Effector CD4-positive, alpha-beta T cell (primary cell): ENCODE measurements around the gene ZNF143.
"Not testable (repeated sequence)": the region's sequence is repeated elsewhere in the genome, so short reads cannot be mapped to it uniquely, and the experiment has no call there.

Experiments
- DNase-seq: peaks from one replicate; pipeline ENCODE4 v3.0.0-alpha.2; 2020
- total RNA-seq: gene quantifications from one replicate; lab custom pipeline; 2026; lab: John Stamatoyannopoulos, UW

The ZNF143 gene
- 31.5 reads per million, percentile 57 among the genes with 10 or more reads in this experiment for total RNA-seq

DNA sequence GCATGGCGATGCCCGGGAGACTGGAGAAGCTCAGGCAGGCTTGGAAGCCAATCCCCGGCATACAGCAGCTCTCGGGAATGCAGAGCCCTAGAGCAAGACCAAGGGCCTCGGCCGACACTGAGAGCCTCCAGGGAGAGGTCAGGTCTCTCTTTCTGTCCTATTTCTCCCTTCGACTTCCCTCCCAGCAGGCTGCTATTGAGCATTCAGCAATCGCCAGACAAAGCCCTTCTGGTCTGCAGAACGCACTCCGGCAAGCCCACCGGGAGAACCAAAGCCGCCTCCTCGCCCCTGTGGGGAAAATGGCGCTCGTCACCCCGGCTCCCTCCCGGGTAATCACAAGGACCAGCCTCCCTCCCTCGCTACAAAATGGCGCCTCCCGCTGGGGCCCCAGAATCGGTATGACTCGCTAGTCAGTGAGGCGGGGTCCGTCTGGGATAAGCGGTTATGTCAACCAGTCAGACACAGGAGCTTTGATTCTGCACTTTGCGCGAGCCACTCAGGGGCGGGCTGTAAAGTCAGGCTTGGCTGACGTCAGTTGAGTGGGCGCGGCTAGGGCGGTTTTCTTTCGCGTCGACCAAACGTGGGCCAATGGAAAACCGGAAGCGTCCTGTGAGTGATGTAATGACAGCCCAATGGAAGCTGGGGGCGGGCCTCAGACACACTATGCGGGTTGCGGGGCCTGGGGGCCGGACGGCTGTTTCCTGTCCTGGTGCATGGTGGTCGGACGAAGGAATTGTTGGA, at the start of gene ZNF143:
TSS of gene ZNF143 (plus strand) at position 691 of the 741 bp plus-strand sequence. CDS start 10,297 bp downstream, outside the sequence.
- peak; percentile 100 for DNase-seq

DNA sequence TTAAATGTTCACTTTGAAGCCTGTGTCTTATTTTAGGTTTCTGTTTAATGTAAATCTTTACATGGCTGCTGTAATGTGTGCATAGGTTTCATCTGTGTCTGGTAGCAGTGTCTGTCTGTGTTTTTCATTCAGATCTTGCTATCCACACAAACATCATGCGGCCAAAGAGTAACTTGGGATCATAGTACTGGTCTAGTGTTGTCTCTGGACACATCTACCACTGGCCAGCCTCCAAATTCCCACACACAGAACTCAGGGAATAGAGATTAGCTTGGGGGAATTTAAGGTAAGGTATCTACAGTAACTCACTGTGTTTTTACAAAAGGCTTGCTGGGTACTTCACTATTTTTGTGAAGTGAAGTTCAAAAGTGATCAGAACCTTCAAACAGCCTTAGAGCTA, 32.1 kb upstream of the ZNF143 start:
- no peak for DNase-seq

DNA sequence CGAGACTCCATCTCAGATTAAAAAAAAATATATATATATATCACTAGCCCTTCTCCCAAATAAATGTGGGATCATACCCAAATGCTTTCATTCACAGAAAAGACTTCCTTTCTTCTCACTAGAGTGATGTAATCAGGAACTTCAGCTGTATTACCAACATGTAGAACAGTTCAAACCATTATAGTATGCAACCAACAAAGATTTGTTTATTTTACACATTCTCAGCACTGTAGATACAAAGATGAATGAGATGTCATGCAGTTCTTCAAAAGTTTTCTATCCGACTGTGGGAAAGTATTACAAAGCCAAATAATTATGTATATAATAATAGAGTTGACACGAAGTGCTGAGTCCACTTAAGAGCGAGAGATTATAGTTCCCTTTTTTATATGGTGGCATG, 22.2 kb upstream of the ZNF143 start:
- DNase-seq = no peak

DNA sequence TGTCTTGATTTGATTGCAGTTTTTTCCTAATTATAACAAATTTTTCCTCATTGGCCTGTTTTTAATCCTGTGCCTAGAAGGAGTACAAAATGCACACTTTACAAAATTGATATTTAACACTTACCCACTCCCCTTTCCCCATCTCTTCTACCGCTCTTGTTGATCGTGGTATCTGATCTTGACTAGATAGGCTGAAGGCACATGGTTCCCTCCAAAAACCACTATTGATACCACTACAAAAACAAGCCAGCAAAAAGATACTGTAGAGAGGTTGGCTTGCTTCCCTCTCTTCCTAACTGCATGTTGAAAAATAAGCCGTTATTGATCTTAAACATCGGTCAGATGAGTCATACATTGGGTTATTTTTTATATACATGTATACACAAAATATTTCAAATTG, 14.6 kb upstream of the ZNF143 start:
- DNase-seq = no peak

DNA sequence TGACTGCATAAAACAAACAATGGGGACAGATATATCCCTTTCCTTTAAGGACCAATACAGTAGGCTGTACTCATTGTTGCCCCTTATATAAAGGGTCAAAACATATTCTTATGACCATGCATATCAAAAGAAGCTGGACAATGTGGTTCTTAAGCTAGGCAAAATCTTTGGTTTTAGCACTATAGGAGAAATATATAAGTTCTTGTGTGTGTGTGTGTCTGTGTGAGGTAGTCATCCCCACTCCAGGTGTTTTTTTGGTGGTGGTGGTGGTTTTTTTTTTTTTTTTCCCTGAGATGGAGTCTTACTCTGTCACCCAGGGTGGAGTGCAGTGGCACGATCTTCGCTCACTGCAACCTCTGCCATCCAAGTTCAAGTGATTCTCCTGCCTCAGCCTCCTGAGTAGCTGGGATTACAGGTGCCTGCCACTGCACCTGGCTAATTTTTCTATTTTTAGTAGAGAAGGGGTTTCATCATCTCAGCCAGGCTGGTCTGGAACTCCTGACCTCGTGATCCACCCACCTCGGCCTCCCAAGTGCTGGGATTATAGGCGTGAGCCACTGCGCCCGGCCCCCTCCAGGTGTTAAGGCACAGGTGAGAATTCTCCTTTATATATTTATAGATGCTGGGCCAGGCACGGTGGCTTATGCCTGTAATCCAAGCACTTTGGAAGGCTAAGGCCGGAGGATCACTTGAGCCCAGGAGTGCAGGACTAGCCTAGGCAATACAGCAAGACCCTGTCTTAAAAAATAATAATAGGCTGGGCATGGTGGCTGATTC, 12.0 kb upstream of the ZNF143 start:
- no peak for DNase-seq

DNA sequence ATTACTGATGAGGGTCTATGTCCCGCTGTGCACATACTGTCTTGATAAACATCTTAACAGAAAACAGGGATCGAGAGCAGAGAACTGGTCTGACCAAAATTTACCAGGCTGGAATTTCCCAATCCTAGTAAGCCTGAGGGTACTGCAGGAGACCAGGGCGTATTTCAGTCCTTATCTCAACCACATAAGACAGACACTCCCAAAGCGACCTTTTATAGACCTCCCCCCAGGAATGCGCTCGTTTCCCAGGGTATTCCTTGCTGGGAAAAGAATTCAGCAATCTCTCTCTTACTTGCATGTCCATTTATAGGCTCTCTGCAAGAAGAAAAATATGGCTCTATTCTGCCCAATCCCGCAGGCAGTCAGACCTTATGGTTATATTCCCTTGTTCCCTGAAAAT, 8.8 kb upstream of the ZNF143 start:
- DNase-seq = not testable (repeated sequence)

DNA sequence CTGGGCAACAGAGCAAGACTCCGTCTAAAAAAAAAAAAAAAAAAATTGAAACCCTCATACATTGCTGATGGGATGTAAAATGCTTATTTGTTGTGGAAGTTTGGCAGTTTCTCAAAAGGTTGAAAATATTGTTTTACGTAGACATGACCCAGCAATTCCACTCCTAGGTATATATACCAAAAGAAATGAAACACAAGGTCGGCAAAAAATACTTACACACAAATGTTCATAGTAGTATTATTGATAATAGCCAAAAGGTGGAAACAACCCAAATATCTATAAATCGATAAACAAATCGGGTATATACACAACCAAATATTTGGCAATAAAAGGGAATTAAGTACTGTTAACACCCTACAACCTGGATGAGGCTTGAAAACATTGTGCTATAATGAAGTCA, 5.1 kb upstream of the ZNF143 start:
- DNase-seq = no peak

DNA sequence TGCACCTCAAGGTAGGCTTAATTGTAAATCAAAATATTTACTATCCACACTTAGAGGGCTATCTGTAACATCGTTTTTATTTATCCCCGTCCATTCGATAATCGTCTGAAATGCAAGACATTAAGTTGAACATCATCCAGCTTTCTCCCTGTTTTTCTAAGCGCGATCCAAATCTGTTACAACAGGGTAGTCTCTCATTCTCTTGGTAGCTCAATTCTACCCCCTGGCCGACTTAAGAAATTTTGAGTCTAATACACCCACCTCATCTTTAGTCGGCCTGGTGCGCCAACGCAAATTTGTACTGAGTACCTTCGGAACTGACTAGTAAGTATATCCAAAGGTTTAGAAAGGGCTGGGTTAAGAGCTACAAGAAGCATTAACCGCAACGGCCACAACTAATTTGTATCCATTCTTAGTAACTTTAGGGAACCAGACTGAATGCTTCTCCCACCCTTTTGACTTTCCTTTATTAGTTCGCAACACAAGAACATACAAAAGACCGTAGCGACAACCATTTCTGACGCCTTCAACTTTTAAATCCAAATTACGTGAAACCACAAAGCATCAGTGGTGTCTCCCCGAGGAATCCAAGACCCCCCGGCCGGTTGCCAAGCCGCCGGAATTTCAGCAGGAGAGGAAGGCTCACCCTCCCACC, 1.0 kb upstream of the ZNF143 start:
- DNase-seq = peak; percentile 5

DNA sequence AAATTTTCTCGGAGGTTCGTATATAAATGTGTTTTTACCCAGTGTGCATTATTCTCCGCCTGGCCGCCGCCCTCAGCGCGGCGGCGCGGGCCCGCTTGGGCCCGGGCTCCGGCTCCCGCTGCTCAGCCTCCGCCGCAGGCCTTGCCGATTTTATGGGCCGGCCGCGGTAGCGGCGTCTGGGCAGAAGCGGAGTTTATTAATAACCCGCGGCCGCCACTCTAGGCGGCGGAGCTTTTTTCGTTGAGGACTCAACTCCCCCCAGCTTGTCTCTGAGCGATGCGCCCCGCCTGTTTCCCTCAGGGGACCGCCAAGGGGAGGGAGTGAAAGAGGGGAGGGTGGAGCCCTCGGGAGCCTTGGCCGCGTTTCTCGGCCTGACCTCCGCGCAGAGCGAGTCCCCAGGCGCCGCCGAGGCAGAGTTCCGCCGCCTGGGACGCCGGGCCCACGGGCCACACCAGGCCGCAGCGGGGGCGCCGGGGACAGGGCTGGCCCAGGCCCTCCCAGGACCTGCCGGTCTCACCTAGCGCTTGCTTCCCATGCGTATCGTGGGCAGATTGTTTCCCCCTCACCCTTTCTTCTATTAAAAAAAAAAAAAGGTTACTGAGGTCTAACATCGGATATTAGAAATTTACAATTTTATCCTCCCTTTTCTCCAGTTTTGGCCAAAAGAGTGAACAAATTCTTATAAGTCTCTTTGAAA, 399 bp downstream of the ZNF143 start:
- peak; percentile 67 for DNase-seq

DNA sequence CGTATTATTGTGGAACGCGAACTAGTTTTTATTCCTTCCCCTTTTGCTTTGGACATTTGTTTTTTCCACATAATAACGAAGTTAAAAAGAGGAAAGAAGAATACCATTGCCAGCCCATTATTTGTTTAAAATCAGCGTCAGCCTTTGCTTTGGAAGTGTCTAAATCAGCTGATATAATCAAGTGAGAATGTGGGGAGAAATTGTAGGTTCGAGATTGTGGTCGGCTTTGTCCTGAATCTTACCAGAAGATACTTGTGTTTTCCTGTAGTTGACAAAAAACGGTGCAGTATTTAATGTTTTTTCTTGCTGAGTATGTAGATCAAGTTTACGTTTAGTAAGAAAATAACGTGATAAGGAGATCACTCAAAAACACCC, 935 bp downstream of the ZNF143 start:
- DNase-seq = no peak

DNA sequence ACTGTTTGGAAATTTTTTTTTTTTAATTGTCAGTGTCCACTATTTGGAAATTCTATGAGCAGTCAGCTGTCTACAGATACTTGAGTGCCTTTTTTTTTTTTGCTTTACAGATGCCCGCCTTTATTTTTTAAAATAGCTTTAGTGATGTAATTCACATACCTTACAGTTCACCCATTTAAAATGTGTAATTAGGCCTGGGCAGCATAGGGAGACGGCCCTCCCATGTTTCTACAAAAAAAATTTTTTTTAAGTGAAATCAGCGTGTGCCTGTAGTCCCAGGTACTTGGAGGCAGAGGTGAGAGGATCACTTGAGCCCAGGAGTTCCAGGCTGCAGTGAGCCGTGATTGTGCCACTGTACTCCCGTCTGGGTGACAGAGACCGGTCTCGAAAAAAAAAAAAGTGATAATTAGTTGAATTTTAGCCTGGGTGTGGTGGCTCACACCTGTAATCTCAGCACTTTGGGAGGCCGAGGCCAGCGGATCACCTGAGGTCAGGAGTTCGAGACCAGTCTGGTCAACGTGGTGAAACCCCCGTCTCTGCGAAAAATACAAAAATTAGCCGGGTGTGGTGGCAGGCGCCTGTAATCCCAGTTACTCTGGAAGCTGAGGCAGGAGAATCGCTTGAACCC, 1.5 kb downstream of the ZNF143 start:
- DNase-seq = no peak

DNA sequence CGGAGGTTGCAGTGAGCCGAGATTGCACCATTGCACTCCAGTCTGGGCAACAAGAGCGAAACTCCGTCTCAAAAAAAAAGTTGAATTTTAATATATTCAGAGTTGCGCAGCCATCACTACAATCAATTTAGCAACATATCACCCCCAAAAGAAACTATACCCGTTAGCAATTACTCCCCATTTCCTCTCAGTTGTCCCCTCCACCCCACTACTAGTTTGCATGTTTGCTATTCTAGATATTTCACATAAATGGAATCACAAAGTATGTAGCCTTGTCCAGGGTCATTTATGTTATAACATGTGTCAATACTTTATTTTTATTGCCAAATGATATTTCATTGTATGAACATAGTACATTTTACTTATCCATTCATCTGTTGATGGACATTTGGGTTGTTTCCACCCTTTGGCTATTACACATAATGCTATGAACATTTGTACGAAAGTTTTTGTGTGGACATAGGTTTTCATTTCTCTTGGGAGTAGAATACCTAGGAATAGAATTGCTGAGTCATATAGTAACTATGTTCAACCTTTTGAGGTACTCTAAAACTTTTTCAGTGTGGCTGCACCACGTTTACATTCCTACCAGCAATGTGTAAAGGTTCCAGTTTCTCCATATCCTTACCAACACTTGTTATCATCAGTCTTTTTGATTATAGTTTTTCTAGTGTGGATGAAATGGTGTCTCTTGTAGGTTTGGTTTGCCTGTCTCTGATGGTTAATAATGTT, 2.2 kb downstream of the ZNF143 start:
- no peak for DNase-seq

DNA sequence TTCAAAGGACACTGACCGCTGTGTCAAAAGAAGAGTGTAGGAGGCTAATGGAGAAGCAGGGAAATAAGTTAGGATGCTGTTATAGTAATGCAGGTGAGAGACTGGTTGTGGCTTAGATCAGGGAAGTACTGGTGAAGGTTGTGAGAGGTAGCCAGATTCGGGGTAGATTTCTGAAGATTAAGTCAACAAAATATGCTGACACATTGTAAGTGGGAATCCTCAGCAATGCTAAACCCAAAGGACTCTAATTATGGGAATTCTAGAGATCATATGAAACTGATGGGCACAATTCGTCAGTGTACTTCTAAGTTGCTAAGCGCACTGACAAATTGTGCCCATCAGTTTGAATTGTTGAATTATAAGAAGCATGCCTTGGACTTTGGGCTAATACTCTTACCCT, 10.0 kb downstream of the ZNF143 start:
- DNase-seq = no peak

DNA sequence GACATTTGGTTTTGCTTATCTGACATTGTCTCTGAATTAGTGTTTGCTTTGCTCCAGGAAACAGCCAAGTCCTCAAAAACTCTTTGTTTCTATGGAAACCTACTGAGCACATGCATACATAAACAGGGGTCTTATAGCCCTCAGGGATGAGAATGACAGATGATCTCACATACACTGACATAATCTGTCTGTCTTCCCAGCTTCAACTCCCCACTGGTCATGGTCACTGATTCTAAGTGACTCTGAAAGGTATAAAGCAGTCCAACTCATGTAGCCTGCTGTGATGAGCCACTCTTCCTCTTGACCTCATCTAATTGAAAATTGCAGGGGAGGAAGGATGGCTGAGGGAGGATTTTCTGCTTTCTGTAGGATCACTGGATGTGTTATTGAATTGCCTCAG, 12.6 kb downstream of the ZNF143 start:
- DNase-seq = no peak

DNA sequence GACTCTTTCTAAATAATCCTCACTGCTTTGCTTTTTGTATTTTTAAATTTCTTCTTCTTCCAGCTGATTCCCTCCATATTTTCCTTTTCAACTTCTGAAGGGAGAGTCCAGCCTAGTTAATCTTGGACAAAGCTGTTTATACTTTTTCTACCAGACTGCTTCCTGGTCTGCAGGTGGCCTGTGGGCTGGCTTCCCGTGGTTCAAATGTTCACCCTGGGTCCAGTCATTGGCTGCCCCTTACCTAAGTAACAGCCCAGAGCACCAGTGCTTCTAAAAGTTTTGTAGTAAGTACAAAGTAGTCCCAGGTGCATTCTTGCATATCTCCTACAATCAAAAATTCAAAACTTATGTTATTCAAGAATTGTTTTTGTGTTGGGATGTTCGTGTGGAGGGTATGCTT, 19.1 kb downstream of the ZNF143 start:
- DNase-seq = no peak

DNA sequence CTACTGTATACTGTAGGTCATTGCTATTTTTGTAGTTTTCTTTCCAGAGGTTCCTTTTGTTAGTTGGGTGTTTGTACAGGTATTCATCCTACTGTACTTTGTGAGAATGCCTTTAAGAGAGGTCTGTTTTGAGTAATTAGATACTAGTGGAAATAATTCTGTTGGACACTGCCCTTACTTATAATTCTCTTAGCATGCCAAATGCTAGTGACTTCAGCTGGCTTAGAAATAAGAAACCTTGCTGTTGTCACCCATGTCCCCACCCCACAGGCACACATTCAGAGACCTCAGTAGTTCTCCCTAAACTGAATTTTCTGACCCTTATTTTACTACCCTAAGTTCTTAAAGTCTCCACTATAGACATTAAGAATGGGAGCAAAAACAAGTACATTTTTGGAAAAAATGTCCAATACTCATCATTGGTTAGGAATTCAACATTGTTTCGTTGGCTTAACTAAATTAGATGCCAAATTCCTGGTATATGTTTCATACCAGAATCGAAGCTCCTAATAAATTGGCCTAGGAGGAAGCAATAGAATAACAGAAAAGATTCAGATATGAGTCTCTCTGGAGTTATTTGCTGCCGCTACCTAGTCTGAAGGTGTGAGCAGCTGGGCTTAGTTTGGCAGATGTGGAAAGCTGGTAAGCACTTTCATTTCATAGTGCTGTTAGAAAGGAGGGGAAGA, 28.4 kb downstream of the ZNF143 start:
- DNase-seq = no peak

DNA sequence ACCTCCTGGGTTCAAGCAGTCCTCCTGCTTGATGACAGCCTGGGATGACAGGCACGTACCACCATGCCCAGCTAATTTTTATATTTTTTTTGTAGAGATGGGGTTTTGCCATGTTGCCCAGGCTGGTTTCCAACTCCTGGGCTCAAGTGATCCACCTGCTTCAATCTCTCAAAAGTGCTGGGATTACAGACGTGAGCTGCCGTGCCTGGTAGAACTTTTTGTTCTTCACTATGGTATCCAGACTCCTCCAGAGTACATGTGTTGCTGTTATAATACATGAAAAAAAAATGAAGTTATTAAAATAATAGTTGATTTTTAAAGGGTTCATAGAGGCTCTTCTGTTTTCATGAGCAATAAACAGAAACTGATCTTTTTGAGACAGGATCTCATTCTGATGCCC, 29.6 kb downstream of the ZNF143 start:
- no peak for DNase-seq

DNA sequence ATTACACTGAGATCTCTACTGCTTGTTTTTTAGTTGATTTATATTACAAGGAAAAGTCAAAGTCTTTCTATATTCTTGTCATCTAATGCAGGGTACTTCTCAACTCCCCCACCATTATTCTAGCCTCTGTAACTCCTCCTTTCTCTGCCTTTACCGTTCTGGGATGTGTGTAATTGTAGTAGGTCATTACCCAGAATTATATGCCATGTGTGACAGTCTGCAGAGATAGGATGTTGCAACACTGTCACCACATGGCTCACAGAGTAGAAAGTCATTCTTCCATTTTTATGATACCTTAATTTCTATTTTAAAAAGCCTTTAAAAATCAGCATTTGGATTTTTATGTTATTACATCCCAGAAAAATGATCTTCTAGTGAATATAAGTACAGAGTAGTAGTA, 32.7 kb downstream of the ZNF143 start:
- DNase-seq = no peak

DNA sequence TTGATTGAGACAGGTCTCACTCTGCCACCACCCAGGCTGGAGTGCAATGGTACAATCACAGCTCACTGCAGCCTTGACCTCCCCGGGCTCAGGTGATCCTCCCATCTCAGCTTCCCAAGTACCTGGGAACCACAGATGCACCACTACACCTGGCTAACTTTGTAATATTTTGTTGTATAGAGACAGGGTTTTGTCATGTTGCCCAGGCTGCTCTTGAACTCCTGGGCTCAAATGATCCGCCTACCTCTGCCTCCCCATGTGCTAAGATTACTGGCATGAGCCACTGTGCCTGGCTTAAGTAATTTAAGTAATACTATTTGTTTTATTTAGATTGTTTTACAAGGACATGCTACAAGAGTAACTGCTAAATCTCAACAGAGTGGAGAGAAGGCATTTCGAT, 33.5 kb downstream of the ZNF143 start:
- DNase-seq = no peak

DNA sequence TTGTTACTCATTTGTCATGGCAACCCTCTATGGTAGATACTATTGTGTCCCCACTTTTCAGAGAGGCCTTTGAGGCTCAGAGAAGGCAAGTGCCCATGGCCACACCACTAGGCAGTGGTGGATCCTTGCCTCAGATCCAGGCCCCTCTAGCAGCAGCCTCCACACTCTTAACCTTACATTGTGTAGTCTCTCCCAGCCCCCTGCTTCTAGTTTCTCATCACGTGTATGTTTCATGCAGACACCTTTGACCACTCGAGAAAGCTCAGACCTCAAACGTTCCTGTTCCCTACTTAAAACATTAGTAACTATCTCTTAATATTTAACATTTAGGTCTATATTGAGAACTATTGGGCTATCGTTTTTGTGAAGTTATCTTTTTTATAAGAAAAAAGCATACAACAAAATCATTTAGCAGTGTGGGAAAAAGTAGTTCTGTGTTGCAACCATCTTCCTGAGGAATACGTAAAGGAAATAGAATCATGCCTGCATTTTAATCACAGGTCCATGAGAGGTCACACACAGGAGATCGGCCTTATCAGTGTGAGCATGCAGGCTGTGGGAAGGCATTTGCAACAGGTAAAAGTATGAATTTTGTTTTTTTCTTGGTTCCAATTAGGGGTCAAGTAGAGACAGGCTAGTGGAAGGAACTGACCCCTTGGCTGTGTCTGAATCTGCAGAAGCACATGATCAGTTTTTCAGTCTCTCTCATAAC, 35.1 kb downstream of the ZNF143 start:
- no peak for DNase-seq
